K562 (cell line): Measurements from ENCODE around the gene SLC38A2. TPM values are rescaled to one million over a fixed set of nuclear protein-coding genes. Genes with fewer than 3 reads are reported as not detected.
A peak's percentile ranks its signal among the peaks of the same experiment; 100 is the strongest.

Source experiments
- BMI1 ChIP-seq: fragments of 150-350 bp; IDR thresholded peaks from 2 replicates; pipeline ENCODE4 v1.6.1; 2014; ENCODE audit warnings: low read length
- BRF1 ChIP-seq: IDR thresholded peaks from 3 replicates; pipeline ENCODE4 v1.6.1; 2011; ENCODE audit warnings: borderline replicate concordance, mild to moderate bottlenecking; ENCODE audit not compliant: insufficient read length; ENCODE audit errors: extremely low read depth
- CXXC5 ChIP-seq: fragments of 250-450 bp; sonication (Bioruptor Pico); IDR thresholded peaks from 2 replicates; pipeline ENCODE4 v1.8.0; 2022; ENCODE audit warnings: inconsistent platforms, mild to moderate bottlenecking, moderate library complexity
- DPF2 ChIP-seq: fragments of 450-650 bp; IDR thresholded peaks from 2 replicates; pipeline ENCODE4 v1.6.1; 2016
- EP300 ChIP-seq: IDR thresholded peaks from 2 replicates; pipeline ENCODE4 v1.6.1; 2012; ENCODE audit warnings: low read length, improper control_type of control experiment
- ESRRB ChIP-seq: fragments of 250-450 bp; sonication (Bioruptor Pico); IDR thresholded peaks from 2 replicates; pipeline ENCODE4 v1.5.0; 2020; ENCODE audit warnings: mild to moderate bottlenecking, moderate library complexity, borderline replicate concordance
- MAFK ChIP-seq: IDR thresholded peaks from 2 replicates; pipeline ENCODE4 v1.6.1; 2011; ENCODE audit warnings: low read length, improper control_type of control experiment
- MEIS2 ChIP-seq: fragments of 450-650 bp; IDR thresholded peaks from 2 replicates; pipeline ENCODE4 v1.6.1; 2014; ENCODE audit warnings: mild to moderate bottlenecking; ENCODE audit not compliant: partially characterized antibody
- MYBL2 ChIP-seq, 2 experiments: fragments of 450-650 bp in 1 of 2; sonication (generic) in 1 of 2; formaldehyde crosslinking in 1 of 2; IDR thresholded peaks; 2 replicates each; pipeline versions ENCODE4 v1.6.1 to v1.8.1; 2017 to 2022; ENCODE audit warnings: borderline replicate concordance in 1 of 2, inconsistent platforms in 1 of 2, low read depth in 1 of 2, mild to moderate bottlenecking in 1 of 2, missing genetic modification reagents in 1 of 2, moderate library complexity in 1 of 2
- NFE2L1 ChIP-seq: fragments of 450-650 bp; IDR thresholded peaks from 2 replicates; pipeline ENCODE4 v1.6.1; 2016; ENCODE audit warnings: missing genetic modification characterization, low read depth, mild to moderate bottlenecking, missing compliant biosample characterization, moderate library complexity, borderline replicate concordance
- NFXL1 ChIP-seq: fragments of 450-650 bp; formaldehyde crosslinking; IDR thresholded peaks from 2 replicates; pipeline ENCODE4 v1.4.0; 2021; ENCODE audit warnings: mild to moderate bottlenecking
- POLR2AphosphoS5 ChIP-seq: IDR thresholded peaks from 2 replicates; pipeline ENCODE4 v1.6.1; 2011; ENCODE audit warnings: mild to moderate bottlenecking, low read depth, low read length, moderate library complexity; ENCODE audit not compliant: control insufficient read depth, insufficient read depth
- RB1 ChIP-seq: fragments of 450-650 bp; IDR thresholded peaks from 2 replicates; pipeline ENCODE4 v1.6.1; 2017; ENCODE audit warnings: low read depth, mild to moderate bottlenecking
- RFX1 ChIP-seq: fragments of 450-650 bp; IDR thresholded peaks from 2 replicates; pipeline ENCODE4 v1.6.1; 2016; ENCODE audit warnings: mild to moderate bottlenecking, moderate library complexity
- SETDB1 ChIP-seq: IDR thresholded peaks from one replicate; pipeline ENCODE4 v1.6.1; 2012; ENCODE audit warnings: low read length, control low read depth, inconsistent platforms
- SMARCC2 ChIP-seq: fragments of 450-650 bp; IDR thresholded peaks from 2 replicates; pipeline ENCODE4 v1.6.1; 2017; ENCODE audit warnings: antibody characterized with exemption, moderate library complexity, mild to moderate bottlenecking, low read depth
- TAF1 ChIP-seq: IDR thresholded peaks from 2 replicates; pipeline ENCODE4 v1.6.1; 2011; ENCODE audit warnings: mild to moderate bottlenecking, low read length, moderate library complexity; ENCODE audit not compliant: insufficient read depth, control insufficient read depth, severe bottlenecking; ENCODE audit errors: extremely low read depth
- THRAP3 ChIP-seq: fragments of 450-650 bp; IDR thresholded peaks from 2 replicates; pipeline ENCODE4 v1.6.1; 2016; ENCODE audit warnings: mild to moderate bottlenecking, inconsistent platforms, borderline replicate concordance
- ZNF121 ChIP-seq: sonication (generic); formaldehyde crosslinking; conservative IDR thresholded peaks from 2 replicates; pipeline ENCODE4 v1.8.0; 2022; ENCODE audit warnings: missing genetic modification reagents
- ZNF174 ChIP-seq: fragments of 250-450 bp; sonication (Bioruptor Pico); IDR thresholded peaks from 2 replicates; pipeline ENCODE4 v1.4.0; 2020; ENCODE audit warnings: mild to moderate bottlenecking
- ZNF232 ChIP-seq: sonication (generic); formaldehyde crosslinking; IDR thresholded peaks from 2 replicates; pipeline ENCODE4 v1.8.0; 2022; ENCODE audit warnings: mild to moderate bottlenecking, missing genetic modification reagents
- ZNF75A ChIP-seq: fragments of 450-650 bp; formaldehyde crosslinking; IDR thresholded peaks from 2 replicates; pipeline ENCODE4 v1.4.0; 2020; ENCODE audit warnings: mild to moderate bottlenecking
- polyA plus RNA-seq, 8 experiments: library from polyadenylated mRNA; depleted of rRNA in 4 of 8; stranded (reverse) in 5 of 8; unstranded in 3 of 8; fragments of >200 nt; fragmentation: Nextera tagmentation in 2 of 8; fragmentation: Illumina TruSeq in 1 of 8; extraction: Ambion mirVana in 2 of 8; extraction: Trizol in 1 of 8; gene quantifications; 2 replicates each; pipeline versions ENCODE4 v1.2.1 to v1.2.3, GENCODE V29; 2011 to 2014; ENCODE audit warnings: inconsistent platforms in 1 of 8, missing spikeins in 1 of 8
- total RNA-seq, 7 experiments: library from RNA; depleted of rRNA in 6 of 7; stranded (reverse); fragments of >200 nt in 6 of 7; fragmentation: Illumina TruSeq in 2 of 7; extraction: Trizol in 2 of 7; gene quantifications; 2 replicates each; pipeline versions ENCODE4 v1.2.1 to v1.2.3, GENCODE V29; 2011 to 2021; ENCODE audit warnings: low replicate concordance in 1 of 7
- TF ChIP-seq, protein P1 (sequence below), 2 experiments: fragments of 450-650 bp in 1 of 2; sonication (generic) in 1 of 2; formaldehyde crosslinking; conservative IDR thresholded peaks; 2 replicates each; pipeline versions ENCODE4 v1.4.0 to v1.8.1; 2020 to 2022; ENCODE audit warnings: mild to moderate bottlenecking in 1 of 2, missing genetic modification reagents in 1 of 2
- TF ChIP-seq, protein P2 (sequence below): sonication (generic); formaldehyde crosslinking; IDR thresholded peaks from 2 replicates; pipeline ENCODE4 v1.8.0; 2022; ENCODE audit warnings: mild to moderate bottlenecking, missing genetic modification reagents
- TF ChIP-seq, protein P3 (sequence below): fragments of 450-650 bp; IDR thresholded peaks from 2 replicates; pipeline ENCODE4 v1.6.1; 2017; ENCODE audit warnings: mild to moderate bottlenecking, moderate library complexity

SLC38A2 gene
- total and polyA plus RNA-seq, 9 of the 15 experiments (the other 6 are each of a cell fraction or from before 2014, with no cell fraction given) = 98.7 to 292 (median 143) TPM

DNA sequence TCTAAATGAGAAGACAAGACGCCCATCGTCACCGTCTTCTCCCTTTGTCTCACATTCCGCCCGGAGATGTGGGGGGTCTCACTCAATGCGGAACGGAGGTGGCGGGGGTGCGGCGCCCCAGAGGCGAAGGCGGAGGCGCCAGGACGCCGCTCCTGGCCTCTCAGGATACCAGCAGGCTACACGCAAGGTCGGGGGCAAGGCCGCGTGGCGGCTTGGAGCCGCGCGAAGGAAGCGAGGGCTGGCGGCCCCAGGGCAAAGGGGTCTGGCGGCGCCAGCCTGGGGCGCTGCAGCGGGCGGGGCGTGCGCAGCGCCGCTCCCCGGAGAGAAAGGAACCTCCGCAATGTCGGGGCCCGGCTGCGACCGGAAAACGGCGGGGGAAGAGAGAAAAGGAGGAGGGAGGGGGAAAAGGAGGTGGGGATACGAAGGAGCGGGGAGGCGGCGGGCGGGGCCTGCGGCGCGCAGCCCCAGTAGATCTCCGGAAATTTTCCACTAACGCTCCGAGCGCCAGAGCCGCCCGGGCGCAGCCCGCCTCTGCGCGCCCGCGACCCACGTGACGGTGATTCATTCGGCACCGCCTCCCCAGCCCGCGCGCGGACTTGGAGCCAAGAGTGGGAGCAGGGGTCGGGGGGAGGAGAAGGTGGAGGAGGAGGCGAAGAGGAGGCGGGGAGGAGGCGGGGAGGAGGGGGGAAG, 10.5 kb upstream of the SLC38A2 start (continued):
- TF ChIP-seq TAF1 (peak; percentile 48), ZNF121 (CRISPR knock-in tag) (no peak), DPF2 (peak; percentile 27; the same call in 1 of the 2 replicates), MAFK (no peak), ZNF75A (CRISPR knock-in tag) (0 out of 2 replicates have a peak, but pooled peaks have one; percentile 29), SETDB1 (no peak), SMARCC2 (no peak; the same call in 1 of the 2 replicates), THRAP3 (no peak), ZNF174 (no peak), ESRRB (CRISPR knock-in tag) (no peak), MYBL2 (IDR thresholded peaks at IDR 0.05; ENCODE audit: low read depth) (no peak; the same call in 1 of the 2 replicates), MYBL2 (CRISPR knock-in tag; IDR thresholded peaks at IDR 0.05; ENCODE audit: borderline replicate concordance) (no peak), MEIS2 (peak; percentile 11), NFXL1 (0 out of 2 replicates have a peak, but pooled peaks have one; percentile 57), ZNF232 (CRISPR knock-in tag) (no peak), POLR2AphosphoS5 (no peak; the same call in none of the 2 replicates), NFE2L1 (tag) (no peak), CXXC5 (CRISPR knock-in tag) (peak; percentile 94), BMI1 (no peak), RB1 (peak; percentile 83), BRF1 (no peak), EP300 (peak; percentile 60; the same call in 1 of the 2 replicates), RFX1 (no peak)
- TF ChIP-seq, protein P1, sequence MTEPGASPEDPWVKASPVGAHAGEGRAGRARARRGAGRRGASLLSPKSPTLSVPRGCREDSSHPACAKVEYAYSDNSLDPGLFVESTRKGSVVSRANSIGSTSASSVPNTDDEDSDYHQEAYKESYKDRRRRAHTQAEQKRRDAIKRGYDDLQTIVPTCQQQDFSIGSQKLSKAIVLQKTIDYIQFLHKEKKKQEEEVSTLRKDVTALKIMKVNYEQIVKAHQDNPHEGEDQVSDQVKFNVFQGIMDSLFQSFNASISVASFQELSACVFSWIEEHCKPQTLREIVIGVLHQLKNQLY (CRISPR knock-in tag; conservative IDR thresholded peaks at IDR 0.05) = no peak
- TF ChIP-seq, protein P2, sequence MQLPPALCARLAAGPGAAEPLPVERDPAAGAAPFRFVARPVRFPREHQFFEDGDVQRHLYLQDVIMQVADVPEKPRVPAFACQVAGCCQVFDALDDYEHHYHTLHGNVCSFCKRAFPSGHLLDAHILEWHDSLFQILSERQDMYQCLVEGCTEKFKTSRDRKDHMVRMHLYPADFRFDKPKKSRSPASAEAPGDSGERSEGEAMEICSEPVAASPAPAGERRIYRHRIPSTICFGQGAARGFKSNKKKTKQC = peak; percentile 88
- TF ChIP-seq, protein P3, sequence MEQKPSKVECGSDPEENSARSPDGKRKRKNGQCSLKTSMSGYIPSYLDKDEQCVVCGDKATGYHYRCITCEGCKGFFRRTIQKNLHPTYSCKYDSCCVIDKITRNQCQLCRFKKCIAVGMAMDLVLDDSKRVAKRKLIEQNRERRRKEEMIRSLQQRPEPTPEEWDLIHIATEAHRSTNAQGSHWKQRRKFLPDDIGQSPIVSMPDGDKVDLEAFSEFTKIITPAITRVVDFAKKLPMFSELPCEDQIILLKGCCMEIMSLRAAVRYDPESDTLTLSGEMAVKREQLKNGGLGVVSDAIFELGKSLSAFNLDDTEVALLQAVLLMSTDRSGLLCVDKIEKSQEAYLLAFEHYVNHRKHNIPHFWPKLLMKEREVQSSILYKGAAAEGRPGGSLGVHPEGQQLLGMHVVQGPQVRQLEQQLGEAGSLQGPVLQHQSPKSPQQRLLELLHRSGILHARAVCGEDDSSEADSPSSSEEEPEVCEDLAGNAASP = no peak
